DND-41 (cell line): ENCODE data around the gene KRTAP10-8.

Experiments
- CTCF ChIP-seq: IDR thresholded peaks from 2 replicates; pipeline ENCODE4 v1.5.1; 2012; ENCODE audit warnings: borderline replicate concordance, low read length, moderate library complexity, mild to moderate bottlenecking; ENCODE audit not compliant: poor library complexity, severe bottlenecking; ENCODE audit errors: extremely low read depth
- EZH2 ChIP-seq: IDR thresholded peaks from 3 replicates; pipeline ENCODE4 v1.6.1; 2012; ENCODE audit warnings: borderline replicate concordance, low read depth, mild to moderate bottlenecking, moderate library complexity, low read length, inconsistent platforms; ENCODE audit not compliant: severe bottlenecking

GRCh38 chr21:44596068-44596725 is 15.7 kb upstream of the KRTAP10-8 start:
- no peak for TF ChIP-seq CTCF
- TF ChIP-seq EZH2, result no peak
